ENCODE measurements around the gene AVEN.
"Not testable (repeated sequence)": the region's sequence is repeated elsewhere in the genome, so short reads cannot be mapped to it uniquely, and the experiment has no call there.

The AVEN gene

GRCh38 chr15:34043391-34043790 lies 4.4 kb upstream of the AVEN start:
- DNase-seq (ENCODE audit: low read depth in 2 of 2) = no peak

- no peak for DNase-seq (ENCODE audit: low read depth in 2 of 2)
Measured at GRCh38 chr15:34039790-34040113, 748 bp upstream of the AVEN start.

- DNase-seq (ENCODE audit: low read depth in 2 of 2) = peak; percentile 62 to 66
Measured at GRCh38 chr15:34038023-34038870, 757 bp downstream of the AVEN start.

- no peak for DNase-seq (ENCODE audit: low read depth in 2 of 2)
Measured at GRCh38 chr15:34031987-34032760, 6.8 kb downstream of the AVEN start.

- DNase-seq (ENCODE audit: low read depth in 2 of 2) = no peak
Measured at GRCh38 chr15:34027606-34028005, 11.4 kb downstream of the AVEN start.

GRCh38 chr15:34025252-34025651 lies 13.8 kb downstream of the AVEN start:
- no peak for DNase-seq (ENCODE audit: low read depth in 2 of 2)

GRCh38 chr15:34023907-34024306 lies 15.1 kb downstream of the AVEN start:
- no peak for DNase-seq (ENCODE audit: low read depth in 2 of 2)

- no peak for DNase-seq (ENCODE audit: low read depth in 2 of 2)
Measured at GRCh38 chr15:34019369-34019990, 19.5 kb downstream of the AVEN start.

GRCh38 chr15:34018738-34019137 lies 20.3 kb downstream of the AVEN start:
- not testable (repeated sequence) for DNase-seq (ENCODE audit: low read depth in 2 of 2)

- DNase-seq (ENCODE audit: low read depth in 2 of 2) = peak in 1 of 2 donors; percentile 20
Measured at GRCh38 chr15:34018021-34018645, 20.9 kb downstream of the AVEN start.

GRCh38 chr15:34014556-34014955 lies 24.4 kb downstream of the AVEN start:
- no peak for DNase-seq (ENCODE audit: low read depth in 2 of 2)

- no peak for DNase-seq (ENCODE audit: low read depth in 2 of 2)
Measured at GRCh38 chr15:34013746-34014145, 25.3 kb downstream of the AVEN start.

- no peak for DNase-seq (ENCODE audit: low read depth in 2 of 2)
Measured at GRCh38 chr15:34012461-34013028, 26.5 kb downstream of the AVEN start.

- no peak for DNase-seq (ENCODE audit: low read depth in 2 of 2)
Measured at GRCh38 chr15:34011481-34011880, 27.5 kb downstream of the AVEN start.

- no peak for DNase-seq (ENCODE audit: low read depth in 2 of 2)
Measured at GRCh38 chr15:34010921-34011320, 28.1 kb downstream of the AVEN start.

- no peak for DNase-seq (ENCODE audit: low read depth in 2 of 2)
Measured at GRCh38 chr15:34009656-34010055, 29.3 kb downstream of the AVEN start.

GRCh38 chr15:34006381-34006780 lies 32.6 kb downstream of the AVEN start:
- DNase-seq (ENCODE audit: low read depth in 2 of 2) = no peak

- no peak for DNase-seq (ENCODE audit: low read depth in 2 of 2)
Measured at GRCh38 chr15:34001536-34001935, 37.5 kb downstream of the AVEN start.

- DNase-seq (ENCODE audit: low read depth in 2 of 2) = not testable (repeated sequence)
Measured at GRCh38 chr15:33995666-33996065, 43.3 kb downstream of the AVEN start.

GRCh38 chr15:33994005-33994615 lies 44.9 kb downstream of the AVEN start:
- DNase-seq (ENCODE audit: low read depth in 2 of 2) = no peak

GRCh38 chr15:33988384-33988783 lies 50.6 kb downstream of the AVEN start:
- no peak for DNase-seq (ENCODE audit: low read depth in 2 of 2)

All from stimulated activated CD8-positive, alpha-beta memory T cell treated with anti-CD3 and anti-CD28 coated beads, Interleukin-2, amount 100 ng/mL, for 48 hours (primary cell).